ENCODE data around the gene XRCC1. TPM values are rescaled to one million over a fixed set of nuclear protein-coding genes. Genes with fewer than 3 reads are reported as not detected.

Gene XRCC1
- total and polyA plus RNA-seq, 9 of the 15 experiments (the other 6 are each of a cell fraction or from before 2014, with no cell fraction given): 1.5 to 36.9 (median 24.9) TPM

DNA sequence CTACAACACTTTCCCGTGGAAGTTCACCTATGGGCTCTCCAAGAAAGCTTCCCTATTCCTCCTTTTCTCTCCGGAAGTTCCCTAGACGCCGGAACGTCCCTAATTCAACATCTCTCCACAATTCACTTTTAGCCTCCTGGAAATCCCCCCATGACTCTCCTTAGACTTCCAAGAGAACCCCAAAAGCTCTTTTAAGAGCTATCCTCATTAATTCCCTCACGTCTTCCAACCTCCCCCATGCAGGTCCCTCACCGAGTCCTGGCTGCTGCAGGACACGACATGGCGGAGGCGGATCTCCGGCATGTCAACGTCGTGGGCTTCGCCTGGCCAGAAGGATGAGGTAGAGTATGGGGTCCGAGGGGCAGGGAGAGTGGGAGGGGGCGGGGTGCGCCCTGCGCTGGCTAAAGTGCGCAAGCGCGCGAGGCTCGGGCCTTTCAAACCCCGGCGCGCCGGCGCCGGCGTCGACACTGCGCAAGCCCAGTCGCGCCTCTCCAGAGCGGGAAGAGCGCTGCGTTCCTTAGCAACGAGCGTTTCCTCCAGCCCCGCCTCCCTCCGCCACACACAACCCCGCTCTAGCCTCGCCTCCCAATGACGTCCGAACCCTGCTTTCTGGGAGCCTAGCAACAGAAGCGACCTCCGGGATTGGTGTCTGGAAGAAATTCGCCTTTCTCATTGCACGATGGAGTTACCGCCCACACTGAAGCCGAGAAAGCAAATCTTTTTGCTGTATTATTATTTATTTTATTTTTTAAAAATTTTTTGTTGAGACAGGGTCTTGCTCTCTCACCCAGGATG lies at the start of gene XRCC1, which contains the start of gene PINLYP (continued):
- no peak for TF ChIP-seq ZNF165 (CRISPR knock-in tag; IDR thresholded peaks at IDR 0.05; ENCODE audit: borderline replicate concordance)
- TF ChIP-seq, protein P1, sequence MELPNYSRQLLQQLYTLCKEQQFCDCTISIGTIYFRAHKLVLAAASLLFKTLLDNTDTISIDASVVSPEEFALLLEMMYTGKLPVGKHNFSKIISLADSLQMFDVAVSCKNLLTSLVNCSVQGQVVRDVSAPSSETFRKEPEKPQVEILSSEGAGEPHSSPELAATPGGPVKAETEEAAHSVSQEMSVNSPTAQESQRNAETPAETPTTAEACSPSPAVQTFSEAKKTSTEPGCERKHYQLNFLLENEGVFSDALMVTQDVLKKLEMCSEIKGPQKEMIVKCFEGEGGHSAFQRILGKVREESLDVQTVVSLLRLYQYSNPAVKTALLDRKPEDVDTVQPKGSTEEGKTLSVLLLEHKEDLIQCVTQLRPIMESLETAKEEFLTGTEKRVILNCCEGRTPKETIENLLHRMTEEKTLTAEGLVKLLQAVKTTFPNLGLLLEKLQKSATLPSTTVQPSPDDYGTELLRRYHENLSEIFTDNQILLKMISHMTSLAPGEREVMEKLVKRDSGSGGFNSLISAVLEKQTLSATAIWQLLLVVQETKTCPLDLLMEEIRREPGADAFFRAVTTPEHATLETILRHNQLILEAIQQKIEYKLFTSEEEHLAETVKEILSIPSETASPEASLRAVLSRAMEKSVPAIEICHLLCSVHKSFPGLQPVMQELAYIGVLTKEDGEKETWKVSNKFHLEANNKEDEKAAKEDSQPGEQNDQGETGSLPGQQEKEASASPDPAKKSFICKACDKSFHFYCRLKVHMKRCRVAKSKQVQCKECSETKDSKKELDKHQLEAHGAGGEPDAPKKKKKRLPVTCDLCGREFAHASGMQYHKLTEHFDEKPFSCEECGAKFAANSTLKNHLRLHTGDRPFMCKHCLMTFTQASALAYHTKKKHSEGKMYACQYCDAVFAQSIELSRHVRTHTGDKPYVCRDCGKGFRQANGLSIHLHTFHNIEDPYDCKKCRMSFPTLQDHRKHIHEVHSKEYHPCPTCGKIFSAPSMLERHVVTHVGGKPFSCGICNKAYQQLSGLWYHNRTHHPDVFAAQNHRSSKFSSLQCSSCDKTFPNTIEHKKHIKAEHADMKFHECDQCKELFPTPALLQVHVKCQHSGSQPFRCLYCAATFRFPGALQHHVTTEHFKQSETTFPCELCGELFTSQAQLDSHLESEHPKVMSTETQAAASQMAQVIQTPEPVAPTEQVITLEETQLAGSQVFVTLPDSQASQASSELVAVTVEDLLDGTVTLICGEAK (IDR thresholded peaks at IDR 0.05): peak; percentile 48; the same call in 1 of the 2 replicates
- TF ChIP-seq, protein P1 (CRISPR knock-in tag; IDR thresholded peaks at IDR 0.05): no peak
- TF ChIP-seq, protein P2, sequence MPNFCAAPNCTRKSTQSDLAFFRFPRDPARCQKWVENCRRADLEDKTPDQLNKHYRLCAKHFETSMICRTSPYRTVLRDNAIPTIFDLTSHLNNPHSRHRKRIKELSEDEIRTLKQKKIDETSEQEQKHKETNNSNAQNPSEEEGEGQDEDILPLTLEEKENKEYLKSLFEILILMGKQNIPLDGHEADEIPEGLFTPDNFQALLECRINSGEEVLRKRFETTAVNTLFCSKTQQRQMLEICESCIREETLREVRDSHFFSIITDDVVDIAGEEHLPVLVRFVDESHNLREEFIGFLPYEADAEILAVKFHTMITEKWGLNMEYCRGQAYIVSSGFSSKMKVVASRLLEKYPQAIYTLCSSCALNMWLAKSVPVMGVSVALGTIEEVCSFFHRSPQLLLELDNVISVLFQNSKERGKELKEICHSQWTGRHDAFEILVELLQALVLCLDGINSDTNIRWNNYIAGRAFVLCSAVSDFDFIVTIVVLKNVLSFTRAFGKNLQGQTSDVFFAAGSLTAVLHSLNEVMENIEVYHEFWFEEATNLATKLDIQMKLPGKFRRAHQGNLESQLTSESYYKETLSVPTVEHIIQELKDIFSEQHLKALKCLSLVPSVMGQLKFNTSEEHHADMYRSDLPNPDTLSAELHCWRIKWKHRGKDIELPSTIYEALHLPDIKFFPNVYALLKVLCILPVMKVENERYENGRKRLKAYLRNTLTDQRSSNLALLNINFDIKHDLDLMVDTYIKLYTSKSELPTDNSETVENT (CRISPR knock-in tag; IDR thresholded peaks at IDR 0.05): 0 out of 2 replicates have a peak, but pooled peaks have one; percentile 34
- TF ChIP-seq DMBX1 (CRISPR knock-in tag; IDR thresholded peaks at IDR 0.05; ENCODE audit: borderline replicate concordance): 0 out of 2 replicates have a peak, but pooled peaks have one; percentile 23
- peak; percentile 52; the same call in 1 of the 2 replicates for TF ChIP-seq POLR2AphosphoS5 (IDR thresholded peaks at IDR 0.05; ENCODE audit: control insufficient read depth, insufficient read depth, low read depth, low read length)
- TF ChIP-seq, protein P3, sequence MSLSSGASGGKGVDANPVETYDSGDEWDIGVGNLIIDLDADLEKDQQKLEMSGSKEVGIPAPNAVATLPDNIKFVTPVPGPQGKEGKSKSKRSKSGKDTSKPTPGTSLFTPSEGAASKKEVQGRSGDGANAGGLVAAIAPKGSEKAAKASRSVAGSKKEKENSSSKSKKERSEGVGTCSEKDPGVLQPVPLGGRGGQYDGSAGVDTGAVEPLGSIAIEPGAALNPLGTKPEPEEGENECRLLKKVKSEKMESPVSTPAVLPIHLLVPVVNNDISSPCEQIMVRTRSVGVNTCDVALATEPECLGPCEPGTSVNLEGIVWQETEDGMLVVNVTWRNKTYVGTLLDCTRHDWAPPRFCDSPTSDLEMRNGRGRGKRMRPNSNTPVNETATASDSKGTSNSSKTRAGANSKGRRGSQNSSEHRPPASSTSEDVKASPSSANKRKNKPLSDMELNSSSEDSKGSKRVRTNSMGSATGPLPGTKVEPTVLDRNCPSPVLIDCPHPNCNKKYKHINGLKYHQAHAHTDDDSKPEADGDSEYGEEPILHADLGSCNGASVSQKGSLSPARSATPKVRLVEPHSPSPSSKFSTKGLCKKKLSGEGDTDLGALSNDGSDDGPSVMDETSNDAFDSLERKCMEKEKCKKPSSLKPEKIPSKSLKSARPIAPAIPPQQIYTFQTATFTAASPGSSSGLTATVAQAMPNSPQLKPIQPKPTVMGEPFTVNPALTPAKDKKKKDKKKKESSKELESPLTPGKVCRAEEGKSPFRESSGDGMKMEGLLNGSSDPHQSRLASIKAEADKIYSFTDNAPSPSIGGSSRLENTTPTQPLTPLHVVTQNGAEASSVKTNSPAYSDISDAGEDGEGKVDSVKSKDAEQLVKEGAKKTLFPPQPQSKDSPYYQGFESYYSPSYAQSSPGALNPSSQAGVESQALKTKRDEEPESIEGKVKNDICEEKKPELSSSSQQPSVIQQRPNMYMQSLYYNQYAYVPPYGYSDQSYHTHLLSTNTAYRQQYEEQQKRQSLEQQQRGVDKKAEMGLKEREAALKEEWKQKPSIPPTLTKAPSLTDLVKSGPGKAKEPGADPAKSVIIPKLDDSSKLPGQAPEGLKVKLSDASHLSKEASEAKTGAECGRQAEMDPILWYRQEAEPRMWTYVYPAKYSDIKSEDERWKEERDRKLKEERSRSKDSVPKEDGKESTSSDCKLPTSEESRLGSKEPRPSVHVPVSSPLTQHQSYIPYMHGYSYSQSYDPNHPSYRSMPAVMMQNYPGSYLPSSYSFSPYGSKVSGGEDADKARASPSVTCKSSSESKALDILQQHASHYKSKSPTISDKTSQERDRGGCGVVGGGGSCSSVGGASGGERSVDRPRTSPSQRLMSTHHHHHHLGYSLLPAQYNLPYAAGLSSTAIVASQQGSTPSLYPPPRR (CRISPR knock-in tag; IDR thresholded peaks at IDR 0.05; ENCODE audit: borderline replicate concordance): no peak
- TF ChIP-seq CBFA2T3 (IDR thresholded peaks at IDR 0.05): no peak
- peak; percentile 77 for TF ChIP-seq FOXJ2 (tag; IDR thresholded peaks at IDR 0.05)
- no peak for TF ChIP-seq XRCC5 (IDR thresholded peaks at IDR 0.05; ENCODE audit: low read depth, low read length)
